Stimulated activated CD8-positive, alpha-beta memory T cell treated with anti-CD3 and anti-CD28 coated beads, Interleukin-7, amount 100 ng/mL, for 24 hours (primary cell): ENCODE data around the gene DTNB.
A peak's percentile ranks its signal among the peaks of the same experiment; 100 is the strongest.
"Not testable (repeated sequence)": the region's sequence is repeated elsewhere in the genome, so short reads cannot be mapped to it uniquely, and the experiment has no call there.

Experiments used
- DNase-seq: peaks from one replicate; pipeline ENCODE4 v3.0.0-alpha.2; 2020; ENCODE audit warnings: low read depth

Gene DTNB

DNA sequence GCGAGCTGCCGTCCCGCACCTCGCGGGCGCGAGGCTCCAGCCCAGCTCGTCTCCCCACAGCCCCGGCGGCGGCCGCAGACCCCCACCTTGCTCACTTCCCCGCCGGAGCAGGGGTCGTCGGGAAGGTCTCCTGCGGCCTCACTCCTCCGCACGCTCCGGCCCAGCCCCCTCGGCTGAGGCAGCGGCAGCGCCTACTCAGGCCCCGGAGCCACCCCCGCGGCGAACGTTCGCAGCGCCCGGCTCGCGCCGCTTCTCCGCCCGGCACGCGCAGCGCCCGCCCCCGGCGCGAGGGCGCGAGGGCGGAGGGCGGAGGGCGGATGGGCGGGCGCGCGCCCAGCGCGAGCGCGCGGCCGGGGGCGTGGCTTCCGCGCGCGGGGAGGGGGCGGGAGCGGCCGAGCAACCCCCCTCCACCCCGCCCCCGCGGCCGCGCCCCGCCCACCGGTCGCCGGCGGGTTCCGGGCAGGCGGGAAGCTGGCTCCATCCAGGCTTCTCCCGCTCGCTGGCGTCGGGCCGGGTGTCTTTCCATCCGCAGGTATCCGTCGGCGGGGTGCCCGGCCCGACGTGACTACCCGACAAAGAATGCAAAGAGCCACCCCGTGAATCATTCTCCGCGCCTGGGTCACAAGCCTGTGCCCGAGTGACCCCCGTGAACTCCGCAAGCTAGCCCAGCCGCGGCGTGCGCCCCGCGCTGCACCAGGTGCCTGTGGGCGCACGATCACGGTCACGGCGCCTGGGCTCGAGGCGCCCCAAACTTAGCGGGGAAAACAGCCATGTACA lies at the start of gene DTNB:
TSS of gene DTNB (minus strand) at position 278 of the 777 bp plus-strand sequence. CDS start 20,917 bp downstream, outside the sequence.
- peak; percentile 44 for DNase-seq

DNA sequence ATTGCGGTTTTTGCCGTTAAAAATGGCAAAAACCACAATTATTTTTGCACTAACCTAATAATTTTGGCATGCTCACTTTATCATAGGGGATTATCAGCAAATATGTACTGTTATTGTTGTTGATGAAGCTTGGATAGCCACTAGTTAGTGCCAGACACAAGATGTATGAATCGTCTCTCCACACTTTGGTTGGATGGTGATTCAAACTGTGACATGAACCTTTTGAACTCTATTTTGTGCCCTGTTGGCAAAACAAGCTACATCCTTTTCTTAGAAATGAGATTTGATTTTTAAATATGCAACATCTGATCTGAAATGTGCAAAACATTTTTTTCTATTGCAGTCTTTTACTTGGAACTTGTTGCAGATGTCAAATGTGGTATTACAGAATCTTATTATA lies 48.8 kb upstream of the DTNB start:
- no peak for DNase-seq

DNA sequence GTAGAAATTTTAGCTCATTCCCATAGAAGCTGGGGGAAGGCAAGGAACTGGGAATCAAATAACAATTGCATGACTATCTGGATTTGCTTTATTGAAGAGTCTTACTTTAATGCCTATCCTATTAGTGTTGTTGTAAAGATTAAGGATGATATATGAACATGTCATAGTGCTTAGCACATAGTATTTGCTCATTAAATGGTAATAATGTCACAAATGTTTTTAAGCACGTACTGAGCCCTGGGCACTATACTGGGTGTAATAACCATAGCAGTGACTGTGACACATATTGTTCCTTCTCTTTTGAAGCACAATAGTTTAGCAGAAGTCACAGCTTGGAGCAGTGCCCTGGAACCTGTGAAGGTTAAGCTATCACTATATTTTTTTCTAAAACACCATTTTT lies 47.2 kb upstream of the DTNB start:
- DNase-seq: no peak

DNA sequence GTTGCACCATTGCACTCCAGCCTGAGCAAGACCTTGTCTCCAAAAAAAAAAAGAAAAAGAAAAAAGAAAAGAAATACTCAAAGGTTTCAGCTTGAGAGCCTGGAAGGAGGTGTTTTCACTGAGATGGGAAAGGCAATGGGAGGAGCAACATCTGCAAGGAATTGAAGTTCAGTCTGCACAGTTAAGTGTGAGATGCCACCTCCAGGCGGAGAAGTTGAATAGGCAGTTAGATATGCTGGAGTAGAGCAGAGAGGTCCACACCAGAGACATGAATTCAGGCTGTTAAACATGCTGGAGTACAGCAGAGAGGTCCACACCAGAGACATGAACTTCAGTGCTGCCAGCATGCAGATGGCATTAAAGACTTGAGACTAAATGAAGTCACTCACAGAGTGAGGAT lies 41.4 kb upstream of the DTNB start:
- DNase-seq: no peak

DNA sequence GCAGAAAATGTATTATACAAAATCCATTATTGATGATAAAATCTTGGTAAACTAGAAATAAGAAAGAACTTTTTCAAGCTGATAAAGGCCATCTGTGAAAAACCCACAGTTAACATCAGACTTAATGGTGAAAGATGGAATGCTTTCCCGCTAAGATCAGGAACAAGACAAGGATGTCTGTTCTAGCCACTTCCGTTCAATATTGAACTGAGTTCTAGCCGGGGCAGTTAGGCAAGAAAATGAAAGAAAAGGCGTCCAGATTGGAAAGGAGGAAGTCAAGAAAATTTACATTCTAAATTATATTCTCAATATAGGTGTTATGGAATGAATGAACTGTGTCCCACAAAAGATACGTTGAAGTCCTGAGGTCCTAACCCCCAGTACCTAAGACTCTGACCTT lies 39.1 kb upstream of the DTNB start:
- DNase-seq: no peak

DNA sequence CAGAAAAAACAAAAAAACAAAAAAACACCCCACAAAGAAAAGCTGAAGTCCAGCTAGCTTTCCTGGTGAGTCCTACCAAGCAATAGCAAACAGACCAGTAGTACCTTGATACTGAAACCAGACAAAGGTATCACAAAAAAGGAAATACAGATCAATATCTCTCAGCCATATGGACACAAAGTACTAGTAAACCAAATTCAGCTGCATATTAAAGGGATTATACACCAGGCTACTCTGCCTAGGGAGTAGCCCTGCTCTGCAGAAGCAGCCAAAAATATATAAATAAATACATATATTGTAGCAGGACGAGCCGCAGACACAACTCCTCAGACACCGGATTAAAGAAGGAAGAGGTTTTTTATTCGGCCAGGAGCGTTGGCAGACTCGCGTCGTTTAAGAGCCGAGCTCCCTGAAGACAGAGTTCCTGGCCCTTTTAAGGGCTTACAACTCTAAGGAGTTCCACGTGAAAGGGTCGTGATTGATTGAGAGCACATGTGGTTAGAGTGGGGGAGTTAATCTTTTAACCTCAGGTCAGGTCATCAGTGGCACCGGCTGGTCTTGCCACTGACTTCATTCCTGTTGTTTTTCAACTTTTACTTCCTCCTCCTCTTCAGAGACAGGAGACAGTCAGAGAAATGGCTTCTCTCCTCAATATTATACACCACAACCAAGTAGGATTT lies 38.4 kb upstream of the DTNB start:
- no peak for DNase-seq

DNA sequence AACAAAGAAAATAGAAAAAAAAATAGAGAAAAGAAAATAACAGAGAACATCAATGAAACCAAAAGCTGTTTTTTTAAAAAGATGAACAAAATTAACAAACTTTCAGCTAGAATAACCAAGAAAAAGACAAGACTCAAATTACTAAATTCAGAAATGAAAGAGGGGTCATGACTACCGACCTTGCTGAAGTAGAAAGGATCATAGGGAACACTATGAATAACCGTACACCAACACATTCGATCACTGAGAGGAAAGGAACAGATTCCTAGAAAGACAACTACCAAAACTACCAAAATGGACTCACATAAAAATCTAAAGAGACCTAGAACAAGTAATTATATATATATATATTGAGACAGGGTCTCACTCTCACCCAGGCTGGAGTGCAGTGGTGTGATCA lies 37.4 kb upstream of the DTNB start:
- DNase-seq: no peak

DNA sequence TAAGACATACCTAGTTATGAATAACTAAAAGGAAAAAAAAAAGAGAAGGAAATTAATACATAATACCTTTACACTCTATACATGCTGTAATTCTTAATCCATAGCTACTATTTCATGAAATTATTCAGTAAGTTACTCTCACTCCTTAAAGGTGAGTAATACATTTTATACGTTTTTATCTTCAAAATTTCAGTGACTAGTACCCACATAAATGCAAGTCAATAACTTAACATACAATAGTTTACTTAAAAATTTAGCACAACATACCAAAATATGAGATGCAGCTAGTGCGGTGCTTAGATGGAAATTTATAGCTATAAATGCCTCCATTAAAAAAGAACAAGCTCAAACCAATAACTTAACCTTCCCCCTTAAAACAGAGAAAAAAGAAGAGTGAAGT lies 36.0 kb upstream of the DTNB start:
- DNase-seq: no peak

DNA sequence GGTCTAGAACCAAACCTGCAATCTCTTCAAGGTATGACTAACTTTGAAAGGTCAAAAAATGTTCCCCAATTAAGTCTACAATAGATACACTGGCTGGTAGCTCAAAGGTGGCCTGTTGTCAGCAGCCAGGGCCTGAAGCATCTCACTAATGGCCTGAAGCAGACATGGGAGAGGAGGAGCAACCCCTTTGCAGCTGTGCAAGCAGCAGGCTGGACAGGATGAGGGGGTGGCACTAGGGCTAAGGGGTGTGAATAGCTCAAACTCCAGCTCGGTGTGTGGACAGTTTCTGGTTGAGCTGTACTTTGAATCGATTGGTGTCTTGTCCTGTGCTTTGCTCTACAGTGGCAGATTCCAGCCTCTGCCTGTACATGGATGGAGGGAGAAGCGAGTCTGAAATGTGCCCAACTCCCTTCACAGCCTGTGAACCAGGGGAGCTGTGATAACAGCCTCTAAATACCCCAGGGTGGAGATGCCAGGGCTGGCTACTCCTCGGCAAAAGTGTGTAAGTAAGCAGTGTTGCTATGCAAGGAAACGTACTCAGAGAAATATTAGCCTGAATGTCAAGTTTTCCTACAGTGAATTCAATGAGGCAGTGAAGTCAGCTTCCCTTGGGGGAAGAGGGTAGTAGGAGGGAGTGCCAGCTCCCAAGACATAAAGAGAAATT lies 34.7 kb upstream of the DTNB start:
- DNase-seq: no peak

DNA sequence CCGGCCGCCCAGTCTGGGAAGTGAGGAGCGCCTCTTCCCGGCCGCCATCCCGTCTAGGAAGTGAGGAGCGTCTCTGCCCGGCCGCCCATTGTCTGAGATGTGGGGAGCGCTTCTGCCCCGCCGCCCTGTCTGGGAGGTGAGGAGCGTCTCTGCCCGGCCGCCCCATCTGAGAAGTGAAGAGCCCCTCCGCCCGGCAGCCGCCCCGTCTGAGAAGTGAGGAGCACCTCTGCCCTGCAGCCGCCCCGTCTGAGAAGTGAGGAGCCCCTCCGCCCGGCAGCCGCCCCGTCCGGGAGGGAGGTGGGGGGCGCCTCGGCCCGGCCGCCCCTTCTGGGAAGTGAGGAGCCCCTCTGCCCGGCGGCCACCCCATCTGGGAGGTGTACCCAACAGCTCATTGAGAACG lies 32.2 kb upstream of the DTNB start:
- DNase-seq: not testable (repeated sequence)

DNA sequence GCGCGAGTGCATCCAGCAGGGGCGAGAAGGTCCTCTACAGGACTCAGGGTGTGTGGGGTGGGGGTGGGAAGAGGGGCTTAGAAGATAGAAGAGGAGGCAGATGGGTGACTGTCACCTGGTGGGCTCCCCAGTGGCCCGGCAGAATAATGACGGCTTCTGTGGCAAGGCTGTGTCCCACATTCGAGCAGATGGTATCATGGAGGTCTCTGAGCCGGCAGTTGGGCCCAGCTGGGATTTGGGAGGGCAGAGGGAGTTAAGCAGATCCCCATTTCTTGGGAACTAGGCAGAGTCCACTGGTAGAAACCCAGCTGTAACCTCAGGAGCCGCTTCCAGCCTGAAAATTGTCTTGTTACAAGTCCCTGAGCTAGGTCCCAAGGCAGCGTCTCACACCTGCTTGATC lies 28.4 kb upstream of the DTNB start:
- no peak for DNase-seq

DNA sequence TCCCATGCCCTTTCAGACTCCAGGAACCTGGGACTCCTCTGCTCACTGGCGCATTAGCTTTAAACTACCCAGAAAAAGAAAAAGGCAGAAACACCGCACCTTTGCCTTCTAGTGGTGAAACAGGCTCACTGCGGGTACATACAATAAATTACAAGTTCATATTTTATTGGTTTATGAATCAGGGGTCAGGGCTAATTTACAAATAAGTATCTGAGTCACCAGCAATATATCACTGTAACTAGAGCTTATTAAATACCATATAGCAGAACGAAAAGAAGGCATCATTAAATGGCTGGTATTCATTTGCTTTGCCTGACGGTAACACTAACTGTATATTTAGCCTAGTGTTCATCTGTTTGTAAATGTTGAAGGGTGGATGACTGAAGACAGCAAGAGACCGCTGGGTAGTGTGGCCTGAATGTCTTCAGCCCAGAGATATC lies 26.9 kb upstream of the DTNB start:
- no peak for DNase-seq

DNA sequence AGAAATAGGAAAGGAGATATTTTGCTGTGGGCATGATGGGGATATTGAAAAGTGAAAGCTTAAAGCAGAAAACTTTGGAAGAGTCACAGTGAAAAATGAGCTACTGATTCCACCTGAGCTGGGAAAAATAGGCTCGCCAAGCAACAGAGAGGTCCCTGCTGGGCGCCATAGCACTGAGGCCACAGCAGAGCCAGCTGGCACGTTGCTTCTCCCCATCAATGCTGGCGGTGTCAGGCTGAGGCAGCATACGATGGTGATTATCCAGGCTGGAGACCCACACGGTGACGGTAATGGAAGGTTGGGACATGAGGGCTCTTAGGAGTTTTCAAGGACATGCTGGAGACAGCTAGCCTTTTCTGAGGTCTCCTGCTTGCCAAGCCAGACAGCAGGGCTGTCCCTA lies 25.8 kb upstream of the DTNB start:
- no peak for DNase-seq

DNA sequence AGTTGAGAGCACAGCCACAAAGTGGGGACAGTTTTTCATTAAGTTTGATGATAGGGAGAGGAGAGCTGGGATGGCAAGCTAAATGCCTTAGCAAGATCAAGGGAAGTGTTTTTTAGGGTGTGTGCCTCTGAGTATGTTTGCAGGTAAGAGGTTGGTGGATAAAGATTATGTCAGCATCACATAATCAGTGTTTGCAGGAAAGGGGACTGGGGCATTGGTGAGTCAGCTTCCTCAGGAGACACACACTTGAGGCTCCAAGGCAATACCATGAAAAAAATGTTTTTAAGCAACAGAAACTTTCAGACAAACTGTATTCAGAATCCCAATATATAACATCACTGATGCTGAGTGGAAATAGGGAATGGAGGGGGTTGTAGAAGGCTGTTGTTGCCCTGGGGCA lies 25.4 kb upstream of the DTNB start:
- no peak for DNase-seq

DNA sequence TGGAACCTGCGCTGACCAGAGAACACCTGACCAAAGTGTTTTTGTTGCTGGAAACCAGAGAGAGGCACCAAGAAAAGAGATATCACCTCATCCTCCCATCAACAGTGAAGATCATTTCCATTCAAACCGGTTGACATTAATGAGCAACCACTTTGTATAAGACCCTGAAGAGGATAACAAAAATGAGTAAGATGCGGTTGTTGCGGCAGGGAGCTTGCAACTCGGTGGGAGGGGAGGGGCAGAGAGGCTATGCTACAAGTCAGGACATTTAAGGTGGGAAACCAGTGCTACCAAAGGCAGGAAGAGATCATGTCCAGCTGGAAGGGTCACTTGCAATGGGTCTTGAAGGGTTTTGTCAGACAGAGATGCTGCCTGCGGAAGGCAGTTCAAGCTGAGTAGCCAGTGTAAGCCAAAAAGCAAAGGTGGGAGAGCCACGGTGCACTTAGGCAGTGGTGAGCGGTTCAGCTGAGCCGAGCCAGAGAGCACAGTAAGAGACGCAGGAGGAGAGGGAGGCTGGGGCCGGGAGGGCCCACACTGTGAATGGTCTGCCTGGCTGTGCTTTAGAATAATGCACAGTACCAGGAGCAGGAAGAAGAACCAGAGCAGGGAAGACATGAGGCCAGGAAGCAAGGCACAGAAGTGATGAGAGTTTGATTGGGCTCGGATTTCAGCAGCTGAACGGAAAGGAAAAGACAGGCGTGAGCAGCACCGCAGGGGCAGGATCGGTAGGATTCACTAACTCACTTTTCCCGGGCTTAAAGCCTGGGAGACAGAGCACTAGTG lies 24.4 kb upstream of the DTNB start:
- no peak for DNase-seq

DNA sequence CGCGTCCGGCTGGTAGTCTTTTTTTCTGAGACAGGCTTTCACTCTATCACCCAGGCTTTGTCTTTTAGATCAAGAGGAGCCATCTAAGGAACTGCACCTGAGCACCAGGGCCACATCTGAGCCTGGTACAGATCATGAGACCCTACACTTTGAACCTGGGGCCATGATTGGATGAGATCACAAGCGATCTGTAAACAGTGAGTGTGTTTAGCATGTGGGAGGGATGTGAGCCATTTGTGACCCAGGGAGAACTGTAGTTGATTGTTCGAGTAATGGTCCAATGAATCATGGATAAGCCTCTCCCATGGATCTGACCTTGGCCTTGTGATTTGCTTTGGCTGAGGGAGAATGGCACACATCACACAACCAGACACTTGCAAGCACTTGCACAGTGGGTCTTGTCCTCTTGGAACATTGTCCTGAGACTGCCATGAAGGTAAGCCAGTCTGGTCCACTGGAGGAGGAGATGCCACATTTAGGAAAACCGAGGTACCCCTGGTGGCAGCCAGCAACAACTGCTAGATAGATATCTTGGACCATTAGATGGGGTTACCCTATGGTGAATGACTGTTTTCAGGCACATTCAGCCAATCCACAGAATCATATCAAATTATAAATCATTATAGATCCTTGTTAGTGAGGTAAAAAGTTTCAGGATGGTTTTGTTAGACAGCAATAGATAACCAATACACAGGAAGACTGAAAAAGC lies 19.5 kb upstream of the DTNB start:
- DNase-seq: no peak

DNA sequence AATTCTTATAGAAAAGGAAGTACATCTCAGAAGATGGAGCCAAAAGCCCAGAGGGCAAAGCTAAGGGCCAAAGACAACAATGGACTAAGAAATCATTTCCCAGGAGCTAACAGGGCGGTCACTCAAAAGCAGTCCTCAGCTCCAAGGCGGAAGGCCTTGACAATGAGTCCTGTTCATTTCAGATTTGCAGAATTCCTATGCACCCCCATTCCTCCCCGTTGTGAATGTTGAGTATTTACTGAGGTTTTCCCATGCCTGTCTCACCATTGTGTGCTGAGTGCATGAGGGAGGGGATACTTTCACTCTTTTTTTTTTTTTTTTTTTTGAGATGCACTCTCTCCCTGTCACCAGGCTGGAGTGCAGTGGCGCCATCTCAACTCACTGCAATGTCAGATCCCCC lies 18.8 kb upstream of the DTNB start:
- no peak for DNase-seq

DNA sequence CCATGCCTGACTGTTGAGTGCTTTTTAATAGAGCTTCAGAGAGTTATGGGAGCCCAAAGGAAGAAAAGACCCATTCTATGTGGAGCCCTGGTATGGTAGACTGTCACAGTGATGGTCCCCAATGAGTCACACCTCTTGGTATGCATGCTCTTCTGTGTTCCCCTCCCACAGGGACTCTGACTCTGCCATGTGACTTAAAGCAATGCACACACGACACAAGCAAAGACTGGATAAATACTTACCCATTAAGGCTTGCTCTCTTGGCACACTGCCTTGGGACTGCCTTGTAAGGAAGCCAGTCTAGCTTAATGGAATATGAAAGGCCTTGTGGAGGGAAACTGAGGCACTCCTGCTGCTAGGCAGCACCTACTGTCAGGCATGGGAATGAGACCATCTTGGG lies 16.7 kb upstream of the DTNB start:
- no peak for DNase-seq

DNA sequence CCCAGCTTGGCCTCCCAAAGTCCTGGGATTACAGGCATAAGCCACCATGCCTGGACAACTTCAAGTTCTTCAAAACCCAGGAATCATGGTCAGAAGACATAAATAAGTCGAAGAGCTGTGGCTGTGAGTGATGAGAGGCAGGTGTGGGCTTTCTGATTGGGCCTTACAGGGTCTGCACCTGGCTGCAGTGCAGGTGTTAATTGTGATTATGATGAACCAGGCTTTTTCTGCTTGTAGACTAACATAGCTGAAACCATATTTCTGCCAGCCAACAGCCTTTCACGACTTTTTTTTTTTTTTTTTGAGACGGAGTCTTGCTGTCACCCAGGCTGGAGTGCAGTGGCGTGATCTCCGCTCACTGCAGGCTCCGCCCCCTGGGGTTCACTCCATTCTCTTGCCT lies 14.9 kb upstream of the DTNB start:
- DNase-seq: no peak

DNA sequence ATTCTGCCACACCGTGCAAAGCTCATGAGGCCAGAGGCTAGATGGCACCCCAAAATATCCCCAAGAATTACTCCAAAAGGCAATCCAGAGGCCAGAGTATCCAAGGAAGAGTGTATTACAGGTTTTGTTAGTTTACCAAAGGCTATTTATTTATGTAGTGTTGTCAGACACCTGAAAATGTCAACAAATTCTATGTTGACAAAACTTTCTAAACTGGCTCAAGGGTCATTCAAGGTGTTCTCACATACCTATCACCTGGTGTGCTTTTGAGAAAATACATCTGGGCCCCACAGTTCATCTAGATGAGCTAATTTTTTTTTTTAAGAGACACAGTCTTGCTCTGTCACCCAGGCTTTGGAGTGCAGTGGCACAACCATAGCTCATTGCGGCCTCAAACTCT lies 12.4 kb upstream of the DTNB start:
- DNase-seq: no peak

DNA sequence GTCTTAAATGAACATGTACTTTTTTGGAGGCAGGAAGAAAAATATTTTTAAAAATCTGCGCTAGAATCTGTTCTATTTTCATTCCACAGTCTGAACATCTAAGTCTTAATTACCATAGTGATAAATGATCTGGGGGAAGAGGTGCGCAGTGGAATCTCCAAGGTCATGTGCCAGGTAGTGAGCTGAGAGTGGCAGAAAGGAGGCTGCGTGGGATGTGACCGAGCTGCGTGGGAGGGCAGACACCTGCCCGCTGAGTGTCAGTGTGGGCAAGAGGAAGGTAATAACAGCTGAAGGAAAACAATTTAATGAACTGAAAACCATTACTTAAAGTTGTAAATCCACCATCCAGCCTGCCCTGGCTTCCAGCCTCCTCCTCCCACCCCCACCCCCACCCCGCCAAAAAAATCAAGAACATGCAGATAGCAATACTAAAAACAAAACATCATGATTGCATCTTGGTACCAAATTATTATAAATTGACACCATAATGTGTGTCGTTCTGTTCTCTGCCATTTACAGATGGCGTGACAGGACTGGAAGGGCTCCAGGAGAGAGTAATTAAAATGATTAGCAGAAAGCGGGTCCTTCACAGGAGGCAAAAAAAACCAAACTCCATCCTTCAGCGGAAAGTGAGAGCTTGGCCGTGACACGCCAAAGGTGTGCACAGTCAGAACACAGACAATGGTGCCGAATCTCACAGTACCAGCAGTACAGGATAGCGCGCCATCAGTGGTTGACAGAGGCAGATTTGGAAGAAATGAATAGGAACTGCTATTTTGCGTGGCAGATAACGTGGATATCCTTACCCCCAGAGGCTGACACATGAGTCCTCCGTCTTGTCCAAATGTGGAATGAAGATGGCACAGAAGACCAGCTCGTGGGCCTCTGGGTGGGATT lies 11.4 kb upstream of the DTNB start:
- no peak for DNase-seq
